Activated T-cell treated with anti-CD3 and anti-CD28 coated beads for 48 hours (primary cell): ENCODE measurements around the gene TXN2.
"Not testable (repeated sequence)": the region's sequence is repeated elsewhere in the genome, so short reads cannot be mapped to it uniquely, and the experiment has no call there.

Experiments used
- DNase-seq: peaks from one replicate; pipeline ENCODE4 v3.0.0-alpha.2; 2020; ENCODE audit warnings: low read depth

The TXN2 gene

GRCh38 chr22:36481393-36482168 is at the start of gene TXN2:
TSS of gene TXN2 (minus strand) at chr22:36481640. CDS start at chr22:36480837, 803 bp downstream.
- peak; percentile 93 for DNase-seq

GRCh38 chr22:36528795-36529751 is 47.6 kb upstream of the TXN2 start, which contains the start of gene EIF3D:
TSS of gene EIF3D (minus strand) at chr22:36529166. CDS start at chr22:36526121, 3,045 bp downstream.
- peak; percentile 95 for DNase-seq

- DNase-seq, result no peak
These were observed 46.9 kb upstream of the TXN2 start for GRCh38 chr22:36528341-36528740.

- no peak for DNase-seq
These were observed 41.2 kb upstream of the TXN2 start for GRCh38 chr22:36522662-36523061.

- DNase-seq, result no peak
These were observed 39.0 kb upstream of the TXN2 start for GRCh38 chr22:36520423-36520822.

- DNase-seq, result not testable (repeated sequence)
These were observed 38.5 kb upstream of the TXN2 start for GRCh38 chr22:36519906-36520305.

- DNase-seq, result no peak
These were observed 33.3 kb upstream of the TXN2 start for GRCh38 chr22:36514766-36515165.

GRCh38 chr22:36512991-36513390 is 31.6 kb upstream of the TXN2 start:
- no peak for DNase-seq

GRCh38 chr22:36512333-36512732 is 30.9 kb upstream of the TXN2 start:
- no peak for DNase-seq

- DNase-seq, result no peak
These were observed 29.8 kb upstream of the TXN2 start for GRCh38 chr22:36510966-36511881.

GRCh38 chr22:36510384-36510783 is 28.9 kb upstream of the TXN2 start:
- DNase-seq, result no peak

- no peak for DNase-seq
These were observed 26.1 kb upstream of the TXN2 start for GRCh38 chr22:36507518-36508010.

- peak; percentile 91 for DNase-seq
These were observed 25.4 kb upstream of the TXN2 start, which contains the start of gene FOXRED2 for GRCh38 chr22:36506637-36507517. TSS of gene FOXRED2 (minus strand) at chr22:36507040. CDS start at chr22:36506422, 618 bp downstream.

GRCh38 chr22:36505998-36506635 is 24.7 kb upstream of the TXN2 start:
- DNase-seq, result no peak

- DNase-seq, result no peak
These were observed 16.6 kb upstream of the TXN2 start for GRCh38 chr22:36497910-36498665.

GRCh38 chr22:36493690-36494110 is 12.3 kb upstream of the TXN2 start:
- DNase-seq, result no peak

GRCh38 chr22:36492109-36492508 is 10.7 kb upstream of the TXN2 start:
- no peak for DNase-seq

- DNase-seq, result no peak
These were observed 9.7 kb upstream of the TXN2 start for GRCh38 chr22:36491155-36491554.
